ENCODE results near the gene TLN1.

The TLN1 gene

GRCh38 chr9:35732185-35732799 is at the start of gene TLN1, which contains the start of gene CREB3:
TSS of gene TLN1 (minus strand) at chr9:35732195. CDS start at chr9:35725694, 6,501 bp downstream.
TSS of gene CREB3 (plus strand) at chr9:35732666. CDS start at chr9:35732773, 107 bp downstream.
- DNase-seq, result peak; percentile 96

DNA sequence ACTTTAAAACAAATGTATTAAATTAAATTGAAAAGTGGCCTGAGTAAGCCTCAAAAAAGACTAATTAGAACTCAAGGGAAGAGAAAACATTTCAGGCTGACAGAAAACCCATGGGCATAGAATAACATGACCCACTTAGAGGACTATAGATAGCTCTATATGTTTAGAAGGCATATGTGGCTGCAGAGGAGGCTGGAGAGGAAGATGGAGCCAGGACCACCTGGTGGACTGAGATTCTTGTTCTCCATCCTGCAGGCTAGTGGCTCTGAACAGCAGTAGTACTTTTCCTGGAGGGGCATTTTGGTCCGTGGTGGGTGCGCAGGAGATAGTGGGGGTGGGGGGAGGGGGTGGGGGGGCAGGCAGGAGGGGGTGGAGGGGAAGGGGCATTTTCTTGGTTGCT is 49.1 kb upstream of the TLN1 start:
- DNase-seq, result no peak

- DNase-seq, result no peak
Measured at GRCh38 chr9:35778496-35778895, 46.5 kb upstream of the TLN1 start.

- DNase-seq, result peak; percentile 96
Measured at GRCh38 chr9:35776018-35776417, 44.0 kb upstream of the TLN1 start.

DNA sequence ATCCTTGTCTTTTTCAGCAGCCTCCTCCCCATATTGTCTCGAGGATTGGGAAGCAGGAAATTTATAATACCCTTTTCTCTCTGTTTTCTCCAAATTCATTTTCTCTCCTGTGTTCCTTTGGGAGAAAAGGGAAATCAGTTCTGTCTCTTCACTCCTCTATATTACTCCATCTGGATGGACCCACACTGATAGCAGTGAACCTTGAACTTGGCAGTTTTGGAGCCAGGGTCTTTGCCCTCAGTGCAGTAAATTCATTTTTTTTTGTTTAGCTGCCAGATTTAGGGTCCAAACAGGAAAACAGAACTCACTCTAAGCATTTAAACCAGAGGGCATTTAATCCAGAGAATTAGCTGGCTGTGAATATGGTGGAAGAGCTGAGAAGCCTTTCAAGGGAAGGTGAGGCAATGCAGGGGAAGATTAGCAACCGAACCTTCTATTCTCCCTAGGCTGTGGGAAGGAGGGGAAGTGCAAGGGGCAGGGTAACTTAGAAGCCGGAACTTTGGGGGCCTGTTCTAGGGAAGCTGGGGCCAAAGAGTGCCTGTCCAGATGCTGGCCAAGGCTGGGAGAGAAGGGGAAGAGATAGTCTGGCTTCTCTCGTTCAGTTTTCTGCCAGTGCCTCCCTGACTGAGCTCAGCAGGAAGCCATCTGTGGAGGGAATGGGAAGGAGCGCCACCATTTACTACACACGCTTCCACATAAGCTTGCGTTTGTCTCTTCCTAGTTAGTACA is 43.1 kb upstream of the TLN1 start:
- DNase-seq, result no peak

DNA sequence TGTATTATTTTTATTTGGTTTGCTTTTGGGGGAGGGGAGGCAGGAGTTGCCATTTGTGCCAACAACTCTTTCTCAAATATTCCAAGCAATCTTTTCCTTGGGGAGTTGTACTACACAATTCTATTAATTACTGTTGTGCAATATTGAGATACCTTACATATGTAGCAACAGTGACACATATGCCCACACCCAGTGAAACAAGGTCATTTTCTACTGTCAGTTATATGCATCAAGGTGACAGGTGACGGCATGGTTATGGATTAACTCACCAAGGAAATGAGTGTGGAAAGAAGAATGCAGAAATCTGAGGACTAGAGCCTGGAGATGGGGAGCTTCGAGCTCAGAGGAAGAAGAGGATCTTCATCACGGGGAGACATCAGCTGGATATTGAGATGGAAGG is 39.9 kb upstream of the TLN1 start:
- peak; percentile 10 for DNase-seq

DNA sequence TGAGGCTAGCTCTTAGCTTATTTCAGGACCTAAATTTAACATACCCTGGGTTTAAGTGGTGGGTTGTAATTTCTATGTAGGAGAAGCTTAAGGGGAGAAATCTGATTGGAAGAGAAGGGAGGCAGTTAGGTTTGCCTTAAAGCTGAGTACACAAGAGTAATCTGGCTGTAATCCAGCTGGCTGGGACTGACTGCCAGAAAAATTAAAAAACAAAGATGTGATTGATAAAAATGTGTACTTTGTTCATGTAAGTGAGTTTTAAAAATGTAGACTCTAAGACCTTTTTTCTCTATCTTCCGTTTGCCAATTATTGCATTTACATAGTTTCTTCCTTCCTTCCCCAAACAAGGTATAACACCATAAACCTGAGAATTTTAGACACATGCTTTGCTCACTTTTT is 39.5 kb upstream of the TLN1 start:
- peak; percentile 83 for DNase-seq

- peak; percentile 31 for DNase-seq
Measured at GRCh38 chr9:35771075-35771433, 39.1 kb upstream of the TLN1 start.

DNA sequence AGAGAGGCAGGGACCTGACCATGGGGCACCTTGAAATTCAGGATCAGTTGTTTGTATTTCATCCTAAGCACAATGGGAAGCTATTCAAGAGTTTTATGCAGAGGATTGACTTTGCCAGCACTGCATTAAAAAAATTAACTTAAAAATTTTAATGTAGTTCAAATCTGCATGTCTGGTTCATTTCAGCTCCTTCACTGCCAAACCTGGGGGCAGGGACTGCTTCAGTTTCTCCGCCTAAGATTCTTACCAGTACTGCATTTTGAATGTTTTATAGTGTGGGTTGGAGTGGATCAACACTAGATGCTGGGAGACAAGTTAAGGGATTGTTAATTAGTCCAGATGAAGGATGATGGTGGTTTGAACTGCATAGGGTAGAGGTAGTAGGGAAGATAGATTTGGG is 37.8 kb upstream of the TLN1 start:
- no peak for DNase-seq

DNA sequence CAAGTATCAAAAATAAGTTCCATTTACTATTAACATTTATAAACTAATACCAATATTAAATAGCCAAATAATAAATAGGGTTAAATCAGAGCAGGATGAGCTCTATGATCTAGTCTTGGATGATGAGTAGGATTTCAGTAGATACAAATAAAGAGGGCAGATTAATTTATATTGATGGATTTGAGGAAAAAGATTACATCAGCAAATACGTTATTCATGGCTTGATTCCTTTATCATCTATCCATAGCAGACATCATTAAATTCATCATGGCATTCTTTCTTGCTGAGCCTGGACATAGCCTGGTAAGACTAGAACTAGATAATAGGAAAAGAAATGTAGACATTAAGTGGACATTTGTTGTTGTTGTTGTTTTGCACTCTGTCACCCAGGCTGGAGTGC is 35.5 kb upstream of the TLN1 start:
- no peak for DNase-seq

DNA sequence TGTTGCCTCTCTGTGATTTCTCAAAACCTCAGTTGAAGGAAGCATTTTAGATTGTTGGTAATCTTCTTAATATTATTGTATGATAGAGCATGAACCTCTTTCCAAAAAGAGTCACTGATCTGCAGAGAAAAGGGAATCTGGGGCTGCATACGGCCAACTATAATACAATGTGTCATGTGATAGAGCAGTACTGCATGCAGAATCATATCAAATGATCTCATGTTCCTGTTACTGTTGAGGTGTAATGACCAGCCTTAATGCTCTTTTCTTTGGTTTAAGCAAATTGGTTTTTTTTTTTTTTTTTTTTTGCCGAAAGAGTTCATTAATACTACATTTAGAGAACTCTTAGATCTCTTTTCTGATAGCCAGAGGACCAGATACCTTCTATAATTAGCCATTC is 35.0 kb upstream of the TLN1 start:
- DNase-seq, result no peak

- no peak for DNase-seq
Measured at GRCh38 chr9:35763803-35764202, 31.8 kb upstream of the TLN1 start.

DNA sequence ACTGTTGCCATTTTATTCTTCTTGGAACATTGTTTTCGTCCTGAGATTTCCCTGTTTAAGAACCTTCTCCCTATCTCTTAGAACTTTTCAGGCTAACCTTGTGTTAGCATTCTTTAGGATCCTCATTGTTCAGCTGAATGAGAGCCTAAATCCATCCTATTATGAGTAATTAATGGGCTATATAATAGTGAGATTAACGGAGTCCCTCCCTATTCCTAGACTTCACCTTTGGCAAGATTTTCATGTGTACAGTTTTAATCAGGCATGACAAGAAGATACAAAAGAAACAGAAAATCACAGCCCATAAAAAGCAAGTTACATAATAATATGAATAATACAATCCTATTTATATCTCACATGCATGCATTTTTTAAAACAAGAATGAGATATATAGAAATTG is 31.2 kb upstream of the TLN1 start:
- no peak for DNase-seq

DNA sequence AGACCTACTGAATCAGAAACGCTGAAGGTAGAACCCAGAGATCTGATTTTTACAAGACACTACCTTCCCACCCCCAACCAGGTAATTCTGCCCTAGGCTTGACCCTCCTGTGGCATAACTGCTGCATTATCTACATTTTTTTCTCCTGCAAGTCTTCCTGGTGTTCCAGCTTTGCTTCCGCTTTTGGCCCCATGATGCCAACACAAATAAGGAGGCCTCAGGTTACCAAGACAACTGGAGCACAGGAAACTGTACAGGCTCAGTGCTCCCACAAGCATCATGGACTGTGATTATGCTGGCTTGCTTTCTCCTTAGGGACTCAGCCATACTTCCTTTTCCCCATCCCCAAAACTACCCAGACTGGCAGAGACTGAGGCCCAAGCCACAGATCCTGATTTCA is 28.7 kb upstream of the TLN1 start:
- DNase-seq, result peak; percentile 91

GRCh38 chr9:35759795-35760194 is 27.8 kb upstream of the TLN1 start:
- no peak for DNase-seq

GRCh38 chr9:35758475-35759050 is 26.6 kb upstream of the TLN1 start:
- no peak for DNase-seq

DNA sequence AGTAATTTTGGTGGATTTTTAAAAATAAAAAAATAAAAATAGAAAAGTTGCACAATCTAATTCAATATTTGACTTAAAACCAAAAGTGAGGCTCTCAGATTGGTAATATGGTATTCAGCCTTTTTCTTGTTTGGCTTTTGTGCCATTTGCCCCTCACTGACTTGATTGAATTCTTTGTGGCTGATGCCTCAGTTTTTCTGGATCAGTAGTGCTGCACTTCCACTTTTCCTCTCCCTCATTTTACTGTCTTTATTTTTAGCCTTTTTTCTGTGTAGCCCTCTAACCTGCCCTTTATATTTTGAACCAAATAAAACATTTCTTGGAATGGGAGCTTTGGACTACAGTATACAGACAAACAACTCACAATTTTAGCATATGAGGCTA is 25.9 kb upstream of the TLN1 start:
- DNase-seq, result no peak

GRCh38 chr9:35757226-35757891 is 25.4 kb upstream of the TLN1 start:
- peak; percentile 65 for DNase-seq

DNA sequence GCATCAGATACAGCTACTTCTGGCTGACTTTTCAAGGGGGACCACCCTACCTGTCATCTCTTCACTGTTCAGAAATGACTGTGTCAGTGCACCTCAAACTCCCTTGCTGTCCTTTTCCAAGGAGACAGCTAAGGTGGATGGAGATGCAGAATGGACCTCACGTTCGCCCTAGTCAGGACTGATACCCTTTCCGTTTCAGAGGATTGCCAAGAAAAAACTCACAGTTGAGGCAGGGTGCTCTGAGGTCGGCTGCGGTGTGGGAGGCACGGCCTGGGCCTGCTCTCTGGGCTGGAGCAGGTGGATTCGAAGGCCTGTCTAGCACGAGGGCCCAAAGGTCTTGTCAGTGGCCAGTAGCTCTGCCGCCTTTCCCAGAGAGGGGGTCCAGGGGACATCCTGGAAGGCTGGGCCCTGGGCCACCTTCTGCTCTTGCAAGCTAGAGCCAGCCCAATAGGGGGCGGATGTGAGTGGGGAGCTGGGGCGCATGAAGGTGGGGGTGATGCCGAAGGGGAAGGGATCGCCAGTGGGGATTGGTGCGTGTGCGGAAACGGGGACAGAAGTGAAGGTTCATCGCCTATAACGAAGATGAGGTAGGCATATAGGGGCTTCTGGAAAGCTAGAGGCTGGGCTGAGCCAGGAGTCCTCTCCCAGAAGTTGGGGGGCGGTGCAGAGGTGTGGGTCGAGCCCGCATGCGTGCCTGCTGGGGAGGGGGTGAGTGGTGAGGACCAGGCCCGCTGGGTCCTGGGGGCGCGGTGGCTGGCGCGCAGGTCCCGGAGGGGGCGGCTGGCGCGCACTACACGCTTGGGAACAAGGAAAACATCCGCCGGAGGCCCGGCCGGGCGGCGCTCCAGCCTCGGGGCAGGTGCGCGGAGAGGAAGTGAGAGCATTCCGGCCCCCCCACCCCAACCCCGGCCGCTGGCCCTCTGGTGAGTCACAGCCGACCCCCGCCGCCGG is 24.6 kb upstream of the TLN1 start:
- DNase-seq, result peak; percentile 76

GRCh38 chr9:35755071-35755470 is 23.1 kb upstream of the TLN1 start:
- DNase-seq, result no peak

GRCh38 chr9:35754264-35754663 is 22.3 kb upstream of the TLN1 start, which contains the start of gene MSMP:
TSS of gene MSMP (minus strand) at chr9:35754276. CDS start at chr9:35754129, 147 bp downstream.
- no peak for DNase-seq

DNA sequence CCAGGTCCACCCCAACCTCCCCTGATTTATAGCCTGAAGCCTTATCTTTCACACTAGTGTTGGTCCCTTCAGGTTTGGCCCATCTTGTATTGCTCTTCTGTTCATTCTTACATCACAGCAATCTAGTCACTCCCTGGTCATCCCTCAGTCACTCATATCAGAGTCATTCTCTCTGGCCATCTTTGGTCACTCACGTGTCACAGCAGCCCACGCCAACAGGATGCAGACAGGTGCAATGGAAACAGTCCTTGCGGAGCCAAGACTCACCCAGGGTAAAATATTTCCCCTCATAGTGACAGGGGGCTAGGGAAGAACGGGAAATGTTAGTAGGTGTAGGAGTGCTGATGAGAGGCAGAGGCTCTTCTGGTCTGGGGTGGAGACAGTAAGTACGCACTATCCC is 21.5 kb upstream of the TLN1 start:
- DNase-seq, result no peak

- no peak for DNase-seq
Measured at GRCh38 chr9:35750256-35750531, 18.2 kb upstream of the TLN1 start.
